ENCODE data around the gene PTPRU. TPM values are rescaled to one million over a fixed set of nuclear protein-coding genes. Genes with fewer than 3 reads are reported as not detected.

Gene PTPRU
- total and polyA plus RNA-seq, 2 experiments from 2014 or later: 8.0 to 105 TPM

DNA sequence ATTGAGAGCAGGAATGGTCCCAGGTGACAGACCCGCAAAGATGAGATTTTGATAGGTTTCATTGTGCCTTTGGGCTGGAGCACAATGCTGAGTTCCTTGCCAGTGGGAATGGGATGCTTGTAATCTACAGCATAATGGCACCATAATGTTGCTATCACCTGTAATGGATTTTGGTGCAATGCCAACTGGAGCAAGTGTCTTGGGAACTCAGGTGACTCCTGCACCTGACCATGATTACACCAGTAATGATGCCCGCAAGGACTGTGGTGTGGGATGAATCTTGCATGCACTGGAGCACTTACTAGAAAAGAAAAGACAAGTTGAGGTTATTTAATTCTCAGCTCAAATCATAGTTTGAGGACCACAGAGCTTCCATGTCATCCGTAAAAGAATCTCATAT is 96.7 kb downstream of the PTPRU start:
- Histone ChIP-seq H3K27me3 (ENCODE audit: insufficient read depth) (no peaks in the 10 kb centered on the region), H3K4me1 (ENCODE audit: insufficient read depth) (0 out of 2 replicates have a peak, but pooled peaks cover 3% of the 10 kb centered on the region), H3K27ac (ENCODE audit: low read depth) (no peak overlapping the region), H3F3A (replicated peaks; ENCODE audit: low read depth) (no peaks in the 10 kb centered on the region), H3K9me2 (ENCODE audit: insufficient read depth) (peaks cover 3% of the 10 kb centered on the region; the same call in 1 of the 2 replicates), H4K20me1 (replicated peaks; ENCODE audit: insufficient read depth) (no peaks in the 10 kb centered on the region), H2AFZ (no peak overlapping the region), H3K4me2 (no peak overlapping the region), H3K79me2 (replicated peaks; ENCODE audit: insufficient read depth) (no peaks in the 10 kb centered on the region), H3K36me3 (ENCODE audit: insufficient read depth) (no peaks in the 10 kb centered on the region), H3K4me3 (no peak overlapping the region)
- no peak overlapping the region for H3K27ac Mint-ChIP-seq
- ATAC-seq (no peak), DNase-seq (ENCODE audit: low spot score) (no peak)
- no peaks in the 10 kb centered on the region for H3K4me1 Mint-ChIP-seq
- H3K36me3 Mint-ChIP-seq (ENCODE audit: low read depth): no peaks in the 10 kb centered on the region
- H3K4me3 Mint-ChIP-seq: no peak overlapping the region
- peaks cover 4% of the 10 kb centered on the region for H3K27me3 Mint-ChIP-seq (ENCODE audit: insufficient read depth, low read depth, poor library complexity)
- no peak for TF ChIP-seq ZNF114 (CRISPR knock-in tag; IDR thresholded peaks at IDR 0.05)
- no peak for TF ChIP-seq JUNB (IDR thresholded peaks at IDR 0.05; ENCODE audit: unreplicated experiment)
- no peak for TF ChIP-seq POLR2AphosphoS5 (IDR thresholded peaks at IDR 0.05; ENCODE audit: low read depth)
- no peak for TF ChIP-seq EZH2 (IDR thresholded peaks at IDR 0.05; ENCODE audit: low read depth, unreplicated experiment)
- TF ChIP-seq, protein P1, sequence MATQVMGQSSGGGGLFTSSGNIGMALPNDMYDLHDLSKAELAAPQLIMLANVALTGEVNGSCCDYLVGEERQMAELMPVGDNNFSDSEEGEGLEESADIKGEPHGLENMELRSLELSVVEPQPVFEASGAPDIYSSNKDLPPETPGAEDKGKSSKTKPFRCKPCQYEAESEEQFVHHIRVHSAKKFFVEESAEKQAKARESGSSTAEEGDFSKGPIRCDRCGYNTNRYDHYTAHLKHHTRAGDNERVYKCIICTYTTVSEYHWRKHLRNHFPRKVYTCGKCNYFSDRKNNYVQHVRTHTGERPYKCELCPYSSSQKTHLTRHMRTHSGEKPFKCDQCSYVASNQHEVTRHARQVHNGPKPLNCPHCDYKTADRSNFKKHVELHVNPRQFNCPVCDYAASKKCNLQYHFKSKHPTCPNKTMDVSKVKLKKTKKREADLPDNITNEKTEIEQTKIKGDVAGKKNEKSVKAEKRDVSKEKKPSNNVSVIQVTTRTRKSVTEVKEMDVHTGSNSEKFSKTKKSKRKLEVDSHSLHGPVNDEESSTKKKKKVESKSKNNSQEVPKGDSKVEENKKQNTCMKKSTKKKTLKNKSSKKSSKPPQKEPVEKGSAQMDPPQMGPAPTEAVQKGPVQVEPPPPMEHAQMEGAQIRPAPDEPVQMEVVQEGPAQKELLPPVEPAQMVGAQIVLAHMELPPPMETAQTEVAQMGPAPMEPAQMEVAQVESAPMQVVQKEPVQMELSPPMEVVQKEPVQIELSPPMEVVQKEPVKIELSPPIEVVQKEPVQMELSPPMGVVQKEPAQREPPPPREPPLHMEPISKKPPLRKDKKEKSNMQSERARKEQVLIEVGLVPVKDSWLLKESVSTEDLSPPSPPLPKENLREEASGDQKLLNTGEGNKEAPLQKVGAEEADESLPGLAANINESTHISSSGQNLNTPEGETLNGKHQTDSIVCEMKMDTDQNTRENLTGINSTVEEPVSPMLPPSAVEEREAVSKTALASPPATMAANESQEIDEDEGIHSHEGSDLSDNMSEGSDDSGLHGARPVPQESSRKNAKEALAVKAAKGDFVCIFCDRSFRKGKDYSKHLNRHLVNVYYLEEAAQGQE (IDR thresholded peaks at IDR 0.05; ENCODE audit: unreplicated experiment): no peak
- no peak for TF ChIP-seq STAT1 (IDR thresholded peaks at IDR 0.05; ENCODE audit: unreplicated experiment)
- TF ChIP-seq NANOG (IDR thresholded peaks at IDR 0.05; ENCODE audit: borderline replicate concordance): no peak
- no peak for TF ChIP-seq ZNF331 (CRISPR knock-in tag; IDR thresholded peaks at IDR 0.05; ENCODE audit: low read depth)
- no peak for TF ChIP-seq EZH2phosphoT487 (IDR thresholded peaks at IDR 0.05; ENCODE audit: unreplicated experiment)
- TF ChIP-seq, protein P2, sequence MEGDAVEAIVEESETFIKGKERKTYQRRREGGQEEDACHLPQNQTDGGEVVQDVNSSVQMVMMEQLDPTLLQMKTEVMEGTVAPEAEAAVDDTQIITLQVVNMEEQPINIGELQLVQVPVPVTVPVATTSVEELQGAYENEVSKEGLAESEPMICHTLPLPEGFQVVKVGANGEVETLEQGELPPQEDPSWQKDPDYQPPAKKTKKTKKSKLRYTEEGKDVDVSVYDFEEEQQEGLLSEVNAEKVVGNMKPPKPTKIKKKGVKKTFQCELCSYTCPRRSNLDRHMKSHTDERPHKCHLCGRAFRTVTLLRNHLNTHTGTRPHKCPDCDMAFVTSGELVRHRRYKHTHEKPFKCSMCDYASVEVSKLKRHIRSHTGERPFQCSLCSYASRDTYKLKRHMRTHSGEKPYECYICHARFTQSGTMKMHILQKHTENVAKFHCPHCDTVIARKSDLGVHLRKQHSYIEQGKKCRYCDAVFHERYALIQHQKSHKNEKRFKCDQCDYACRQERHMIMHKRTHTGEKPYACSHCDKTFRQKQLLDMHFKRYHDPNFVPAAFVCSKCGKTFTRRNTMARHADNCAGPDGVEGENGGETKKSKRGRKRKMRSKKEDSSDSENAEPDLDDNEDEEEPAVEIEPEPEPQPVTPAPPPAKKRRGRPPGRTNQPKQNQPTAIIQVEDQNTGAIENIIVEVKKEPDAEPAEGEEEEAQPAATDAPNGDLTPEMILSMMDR (conservative IDR thresholded peaks at IDR 0.05; ENCODE audit: low read depth in 2 of 2): no peak
- TF ChIP-seq CREB1 (CRISPR knock-in tag; IDR thresholded peaks at IDR 0.05; ENCODE audit: low read depth): no peak
- TF ChIP-seq, protein P3, sequence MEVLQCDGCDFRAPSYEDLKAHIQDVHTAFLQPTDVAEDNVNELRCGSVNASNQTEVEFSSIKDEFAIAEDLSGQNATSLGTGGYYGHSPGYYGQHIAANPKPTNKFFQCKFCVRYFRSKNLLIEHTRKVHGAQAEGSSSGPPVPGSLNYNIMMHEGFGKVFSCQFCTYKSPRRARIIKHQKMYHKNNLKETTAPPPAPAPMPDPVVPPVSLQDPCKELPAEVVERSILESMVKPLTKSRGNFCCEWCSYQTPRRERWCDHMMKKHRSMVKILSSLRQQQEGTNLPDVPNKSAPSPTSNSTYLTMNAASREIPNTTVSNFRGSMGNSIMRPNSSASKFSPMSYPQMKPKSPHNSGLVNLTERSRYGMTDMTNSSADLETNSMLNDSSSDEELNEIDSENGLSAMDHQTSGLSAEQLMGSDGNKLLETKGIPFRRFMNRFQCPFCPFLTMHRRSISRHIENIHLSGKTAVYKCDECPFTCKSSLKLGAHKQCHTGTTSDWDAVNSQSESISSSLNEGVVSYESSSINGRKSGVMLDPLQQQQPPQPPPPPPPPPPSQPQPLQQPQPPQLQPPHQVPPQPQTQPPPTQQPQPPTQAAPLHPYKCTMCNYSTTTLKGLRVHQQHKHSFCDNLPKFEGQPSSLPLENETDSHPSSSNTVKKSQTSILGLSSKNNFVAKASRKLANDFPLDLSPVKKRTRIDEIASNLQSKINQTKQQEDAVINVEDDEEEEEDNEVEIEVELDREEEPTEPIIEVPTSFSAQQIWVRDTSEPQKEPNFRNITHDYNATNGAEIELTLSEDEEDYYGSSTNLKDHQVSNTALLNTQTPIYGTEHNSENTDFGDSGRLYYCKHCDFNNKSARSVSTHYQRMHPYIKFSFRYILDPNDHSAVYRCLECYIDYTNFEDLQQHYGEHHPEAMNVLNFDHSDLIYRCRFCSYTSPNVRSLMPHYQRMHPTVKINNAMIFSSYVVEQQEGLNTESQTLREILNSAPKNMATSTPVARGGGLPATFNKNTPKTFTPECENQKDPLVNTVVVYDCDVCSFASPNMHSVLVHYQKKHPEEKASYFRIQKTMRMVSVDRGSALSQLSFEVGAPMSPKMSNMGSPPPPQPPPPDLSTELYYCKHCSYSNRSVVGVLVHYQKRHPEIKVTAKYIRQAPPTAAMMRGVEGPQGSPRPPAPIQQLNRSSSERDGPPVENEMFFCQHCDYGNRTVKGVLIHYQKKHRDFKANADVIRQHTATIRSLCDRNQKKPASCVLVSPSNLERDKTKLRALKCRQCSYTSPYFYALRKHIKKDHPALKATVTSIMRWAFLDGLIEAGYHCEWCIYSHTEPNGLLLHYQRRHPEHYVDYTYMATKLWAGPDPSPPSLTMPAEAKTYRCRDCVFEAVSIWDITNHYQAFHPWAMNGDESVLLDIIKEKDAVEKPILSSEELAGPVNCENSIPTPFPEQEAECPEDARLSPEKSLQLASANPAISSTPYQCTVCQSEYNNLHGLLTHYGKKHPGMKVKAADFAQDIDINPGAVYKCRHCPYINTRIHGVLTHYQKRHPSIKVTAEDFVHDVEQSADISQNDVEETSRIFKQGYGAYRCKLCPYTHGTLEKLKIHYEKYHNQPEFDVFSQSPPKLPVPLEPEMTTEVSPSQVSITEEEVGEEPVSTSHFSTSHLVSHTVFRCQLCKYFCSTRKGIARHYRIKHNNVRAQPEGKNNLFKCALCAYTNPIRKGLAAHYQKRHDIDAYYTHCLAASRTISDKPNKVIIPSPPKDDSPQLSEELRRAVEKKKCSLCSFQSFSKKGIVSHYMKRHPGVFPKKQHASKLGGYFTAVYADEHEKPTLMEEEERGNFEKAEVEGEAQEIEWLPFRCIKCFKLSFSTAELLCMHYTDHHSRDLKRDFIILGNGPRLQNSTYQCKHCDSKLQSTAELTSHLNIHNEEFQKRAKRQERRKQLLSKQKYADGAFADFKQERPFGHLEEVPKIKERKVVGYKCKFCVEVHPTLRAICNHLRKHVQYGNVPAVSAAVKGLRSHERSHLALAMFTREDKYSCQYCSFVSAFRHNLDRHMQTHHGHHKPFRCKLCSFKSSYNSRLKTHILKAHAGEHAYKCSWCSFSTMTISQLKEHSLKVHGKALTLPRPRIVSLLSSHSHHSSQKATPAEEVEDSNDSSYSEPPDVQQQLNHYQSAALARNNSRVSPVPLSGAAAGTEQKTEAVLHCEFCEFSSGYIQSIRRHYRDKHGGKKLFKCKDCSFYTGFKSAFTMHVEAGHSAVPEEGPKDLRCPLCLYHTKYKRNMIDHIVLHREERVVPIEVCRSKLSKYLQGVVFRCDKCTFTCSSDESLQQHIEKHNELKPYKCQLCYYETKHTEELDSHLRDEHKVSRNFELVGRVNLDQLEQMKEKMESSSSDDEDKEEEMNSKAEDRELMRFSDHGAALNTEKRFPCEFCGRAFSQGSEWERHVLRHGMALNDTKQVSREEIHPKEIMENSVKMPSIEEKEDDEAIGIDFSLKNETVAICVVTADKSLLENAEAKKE (CRISPR knock-in tag; IDR thresholded peaks at IDR 0.05): no peak
- TF ChIP-seq, protein P4, sequence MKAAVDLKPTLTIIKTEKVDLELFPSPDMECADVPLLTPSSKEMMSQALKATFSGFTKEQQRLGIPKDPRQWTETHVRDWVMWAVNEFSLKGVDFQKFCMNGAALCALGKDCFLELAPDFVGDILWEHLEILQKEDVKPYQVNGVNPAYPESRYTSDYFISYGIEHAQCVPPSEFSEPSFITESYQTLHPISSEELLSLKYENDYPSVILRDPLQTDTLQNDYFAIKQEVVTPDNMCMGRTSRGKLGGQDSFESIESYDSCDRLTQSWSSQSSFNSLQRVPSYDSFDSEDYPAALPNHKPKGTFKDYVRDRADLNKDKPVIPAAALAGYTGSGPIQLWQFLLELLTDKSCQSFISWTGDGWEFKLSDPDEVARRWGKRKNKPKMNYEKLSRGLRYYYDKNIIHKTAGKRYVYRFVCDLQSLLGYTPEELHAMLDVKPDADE (IDR thresholded peaks at IDR 0.05): no peak
- H3K9me3 Mint-ChIP-seq: peaks cover 3% of the 10 kb centered on the region; the same call in 2 of the 3 replicates

Data from GM23338 (cell line).